B cell (primary cell): Measurements from ENCODE around the gene KRTAP24-1. TPM values are rescaled to one million over a fixed set of nuclear protein-coding genes. Genes with fewer than 3 reads are reported as not detected.

Source experiments
- ATAC-seq: fragments of 200-7000 bp; cut with Tn5 transposase; one replicate; pipeline ENCODE4 v1.10.0; 2021; ENCODE audit warnings: low read depth, mild to moderate bottlenecking, moderate number of reproducible peaks, moderate library complexity
- CTCF ChIA-PET: fragments of 350-600 bp; sonication (Branson Sonifier 250); formaldehyde crosslinking; loops from one replicate; lab custom pipeline; 2021; ENCODE audit warnings: antibody characterized with exemption, inconsistent platforms; lab: Charles Lee
- POLR2A ChIA-PET: fragments of 350-600 bp; sonication (Branson Sonifier 250); formaldehyde crosslinking; loops from one replicate; lab custom pipeline; 2021; ENCODE audit warnings: antibody characterized with exemption; lab: Charles Lee
- DNase-seq: peaks from one replicate; pipeline ENCODE4 v3.0.0; 2013
- H2AFZ ChIP-seq: 2 replicates; pipeline ENCODE4 v1.6.1; 2012; ENCODE audit warnings: mild to moderate bottlenecking, low read depth, low read length; ENCODE audit not compliant: insufficient read depth, poor library complexity, severe bottlenecking
- H3K27ac ChIP-seq, 2 donors: 1 replicate in 1 of 2; 2 replicates in 1 of 2; pipeline ENCODE4 v1.5.1; 2012 to 2013; ENCODE audit warnings: low read length in 2 of 2, mild to moderate bottlenecking in 2 of 2, moderate library complexity in 1 of 2
- H3K27me3 ChIP-seq, 4 experiments: fragments of 200-600 bp in 1 of 4; sonication (generic) in 1 of 4; replicated peaks in 1 of 4; 1 replicate in 2 of 4; 2 replicates in 2 of 4; pipeline versions ENCODE4 v1.6.1 to v1.7.0; 2013 to 2016; ENCODE audit warnings: low read length in 3 of 4, mild to moderate bottlenecking in 2 of 4, mixed read lengths in 1 of 4, moderate library complexity in 1 of 4; ENCODE audit not compliant: insufficient read depth in 4 of 4, control insufficient read depth in 3 of 4; ENCODE audit errors: control extremely low read depth in 1 of 4
- H3K36me3 ChIP-seq, 2 experiments: replicated peaks in 1 of 2; 1 replicate in 1 of 2; 2 replicates in 1 of 2; pipeline versions ENCODE4 v1.6.1 to v1.7.1; 2013; ENCODE audit warnings: low read length in 1 of 2; ENCODE audit not compliant: insufficient read depth in 2 of 2, control insufficient read depth in 1 of 2; ENCODE audit errors: control extremely low read depth in 1 of 2, extremely low read depth in 1 of 2
- H3K4me1 ChIP-seq, 2 donors: fragments of 200-600 bp in 1 of 2; sonication (generic) in 1 of 2; 1 replicate in 1 of 2; 2 replicates in 1 of 2; pipeline versions ENCODE4 v1.5.1 to v1.6.1; 2013 to 2017; ENCODE audit warnings: low read length in 2 of 2; ENCODE audit not compliant: control insufficient read depth in 2 of 2, insufficient read depth in 2 of 2
- H3K4me2 ChIP-seq: replicated peaks from 2 replicates; pipeline ENCODE3; 2012; ENCODE audit warnings: mild to moderate bottlenecking, low read depth, low read length; ENCODE audit not compliant: poor library complexity, severe bottlenecking
- H3K4me3 ChIP-seq, 5 experiments: fragments of 200-600 bp in 1 of 5; sonication (generic) in 1 of 5; 1 replicate in 3 of 5; 2 replicates in 2 of 5; pipeline versions ENCODE4 v1.5.1 to v1.7.0; 2011 to 2016; ENCODE audit warnings: low read length in 4 of 5, mild to moderate bottlenecking in 4 of 5, low read depth in 2 of 5, control low read depth in 1 of 5, moderate library complexity in 1 of 5; ENCODE audit not compliant: insufficient read depth in 1 of 5; ENCODE audit errors: control extremely low read depth in 1 of 5, extremely low read depth in 1 of 5
- H3K79me2 ChIP-seq: fragments of 200-600 bp; sonication (generic); one replicate; pipeline ENCODE4 v1.6.0; 2016; ENCODE audit warnings: low read length; ENCODE audit not compliant: control insufficient read depth, insufficient read depth
- H3K9ac ChIP-seq: fragments of 200-600 bp; sonication (generic); 2 replicates; pipeline ENCODE4 v1.6.1; 2017; ENCODE audit warnings: mild to moderate bottlenecking, low read length, moderate library complexity
- H3K9me3 ChIP-seq, 3 donors: one replicate each; pipeline versions ENCODE4 v1.6.1 to v1.7.1; 2013; ENCODE audit warnings: low read length in 2 of 3; ENCODE audit not compliant: control insufficient read depth in 2 of 3, insufficient read depth in 1 of 3; ENCODE audit errors: control extremely low read depth in 1 of 3
- H4K20me1 ChIP-seq: 2 replicates; pipeline ENCODE4 v1.6.0; 2012; ENCODE audit warnings: mild to moderate bottlenecking, low read length; ENCODE audit not compliant: insufficient read depth, control insufficient read depth, poor library complexity, severe bottlenecking
- H3K27ac Mint-ChIP-seq: one replicate; pipeline ENCODE4 v1.8.0; 2021; ENCODE audit warnings: mixed read lengths
- H3K27me3 Mint-ChIP-seq: one replicate; pipeline ENCODE4 v1.8.0; 2021; ENCODE audit warnings: mixed read lengths
- H3K4me1 Mint-ChIP-seq: one replicate; pipeline ENCODE4 v1.8.0; 2021; ENCODE audit warnings: mixed read lengths
- H3K4me3 Mint-ChIP-seq: one replicate; pipeline ENCODE4 v1.8.0; 2021; ENCODE audit warnings: mixed read lengths
- H3K9me3 Mint-ChIP-seq: one replicate; pipeline ENCODE4 v1.8.0; 2022; ENCODE audit warnings: mixed read lengths; ENCODE audit not compliant: insufficient read depth
- CTCF ChIP-seq: fragments of 200-600 bp; IDR thresholded peaks from one replicate; pipeline ENCODE4 v1.8.0; 2022; ENCODE audit warnings: antibody characterized with exemption, mild to moderate bottlenecking
- EZH2 ChIP-seq: IDR thresholded peaks from 2 replicates; pipeline ENCODE4 v1.6.1; 2012; ENCODE audit warnings: borderline replicate concordance, low read depth, mild to moderate bottlenecking, moderate library complexity, low read length; ENCODE audit not compliant: insufficient read depth, poor library complexity, severe bottlenecking
- WGBS: methylation state at CpG from one replicate; pipeline ENCODE4 v1.1.5; 2013; ENCODE audit warnings: missing lambda C conversion rate; ENCODE audit not compliant: insufficient coverage; 5-methylcytosine and 5-hydroxymethylcytosine counted together
- intact Hi-C: fragments of 100-400 bp; cut with micrococcal nuclease; formaldehyde crosslinking; loops from one replicate; pipeline ENCODE4 v1.10.0; 2022
- polyA plus RNA-seq: library from polyadenylated mRNA; depleted of rRNA; stranded (reverse); fragments of >200 nt; gene quantifications from 2 replicates; pipeline ENCODE4 v1.2.3, GENCODE V29; 2012
- total RNA-seq, 2 donors: library from RNA; stranded (reverse); fragments of 120-200 nt in 1 of 2; gene quantifications; 1 replicate in 1 of 2; 2 replicates in 1 of 2; pipeline versions ENCODE4 v1.2.3 to v1.2.4, GENCODE V29; 2013 to 2022

KRTAP24-1 gene
- total and polyA plus RNA-seq, 2 donors (not counting 1 experiment from before 2014, with no cell fraction given): not detected

- ATAC-seq: no peak
- intact Hi-C loops: no loop called here
These were observed 42.1 kb downstream of the KRTAP24-1 start for GRCh38 chr21:30240661-30241060.

DNA sequence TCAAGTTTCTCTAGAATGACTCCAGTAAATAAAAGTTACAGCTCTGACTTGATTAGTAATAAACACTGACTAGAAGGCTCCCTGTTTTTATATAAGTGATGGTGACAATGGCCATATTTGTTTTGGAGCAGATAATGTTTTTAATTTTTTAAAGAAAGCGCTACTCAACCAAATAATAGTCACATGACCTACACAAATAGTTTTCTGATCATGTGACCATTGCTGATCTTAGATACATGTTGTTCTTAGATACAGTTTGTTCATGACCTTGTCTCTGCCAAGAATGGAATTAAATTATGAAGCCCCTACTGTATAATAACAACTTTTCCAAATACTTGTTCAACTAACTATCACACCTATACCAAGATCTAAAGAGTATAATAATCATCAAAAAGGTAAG is 44.6 kb downstream of the KRTAP24-1 start:
- Histone ChIP-seq H3K79me2 (no peaks in the 10 kb centered on the region), H3K4me3 (no peak overlapping the region), H3K9me3 (peaks cover 0 to 8% (median 0%) of the 10 kb centered on the region in 3 donors), H3K4me2 (no peak overlapping the region), H2AFZ (no peak overlapping the region), H3K4me1 (no peaks in the 10 kb centered on the region), H3K27ac (no peak overlapping the region), H3K36me3 (no peaks in the 10 kb centered on the region), H4K20me1 (no peaks in the 10 kb centered on the region), H3K27me3 (no peaks in the 10 kb centered on the region), H3K9ac (no peak overlapping the region)
- ATAC-seq (no peak), DNase-seq (no peak)
- Mint-ChIP-seq H3K27me3 (no peaks in the 10 kb centered on the region), H3K4me3 (no peak overlapping the region), H3K4me1 (no peaks in the 10 kb centered on the region), H3K9me3 (no peaks in the 10 kb centered on the region), H3K27ac (no peak overlapping the region)
- ChIA-PET POLR2A (no interaction called here), CTCF (no interaction called here)
- no CpG with 5 or more reads among the region's 1 CpG for WGBS
- intact Hi-C loops: no loop called here
- TF ChIP-seq EZH2 (no peak), CTCF (no peak)

More at GRCh38 chr21:30240661-30241060, 42.1 kb downstream of the KRTAP24-1 start:
- POLR2A ChIA-PET: no interaction called here
- no peaks in the 10 kb centered on the region for H3K4me1 Mint-ChIP-seq
- no peak overlapping the region for H2AFZ ChIP-seq
- no peak overlapping the region for H3K4me3 Mint-ChIP-seq
- WGBS: 78% methylated on average over 1 of the region's 3 CpGs
- H3K4me3 ChIP-seq: no peak overlapping the region
- H3K9me3 Mint-ChIP-seq: no peaks in the 10 kb centered on the region
- no peaks in the 10 kb centered on the region for H4K20me1 ChIP-seq
- TF ChIP-seq CTCF: no peak
- no peak for TF ChIP-seq EZH2
- CTCF ChIA-PET: interaction anchor here (0.7 kb wide), 1 partner anchor 18 kb away, joined by 3 read pairs; no protein-coding TSS in a partner anchor
- H3K4me1 ChIP-seq: no peaks in the 10 kb centered on the region
- no peaks in the 10 kb centered on the region for H3K27me3 Mint-ChIP-seq
- no peak overlapping the region for H3K4me2 ChIP-seq
- no peaks in the 10 kb centered on the region for H3K79me2 ChIP-seq
- no peak for DNase-seq
- no peak overlapping the region for H3K27ac Mint-ChIP-seq
- H3K27me3 ChIP-seq: no peaks in the 10 kb centered on the region
- no peak overlapping the region for H3K9ac ChIP-seq
- peaks cover 0 to 8% (median 0%) of the 10 kb centered on the region in 3 donors for H3K9me3 ChIP-seq
- no peak overlapping the region for H3K27ac ChIP-seq
- no peaks in the 10 kb centered on the region for H3K36me3 ChIP-seq
